GM21529 (cell line): ENCODE data around the gene TMBIM4.
"Not testable (repeated sequence)": the region's sequence is repeated elsewhere in the genome, so short reads cannot be mapped to it uniquely, and the experiment has no call there.

ENCODE experiments used
- ATAC-seq: cut with Tn5 transposase; IDR thresholded peaks from one replicate; pipeline ENCODE4 v1.9.1; 2021; ENCODE audit not compliant: unreplicated experiment

TMBIM4 gene

GRCh38 chr12:66187036-66187435, 17.2 kb upstream of the TMBIM4 start:
- ATAC-seq = no peak

GRCh38 chr12:66184822-66185221, 15.0 kb upstream of the TMBIM4 start:
- ATAC-seq = not testable (repeated sequence)

GRCh38 chr12:66182956-66183355, 13.2 kb upstream of the TMBIM4 start:
- ATAC-seq = no peak

GRCh38 chr12:66176105-66176900, 6.5 kb upstream of the TMBIM4 start:
- no peak for ATAC-seq

GRCh38 chr12:66174391-66175325, 4.9 kb upstream of the TMBIM4 start:
- ATAC-seq = not testable (repeated sequence)

- no peak for ATAC-seq
These were observed 810 bp upstream of the TMBIM4 start for GRCh38 chr12:66170606-66171005.

- no peak for ATAC-seq
These were observed 1.4 kb downstream of the TMBIM4 start for GRCh38 chr12:66168410-66168809.

GRCh38 chr12:66166561-66166960, 3.2 kb downstream of the TMBIM4 start:
- ATAC-seq = no peak

- ATAC-seq = no peak
These were observed 4.7 kb downstream of the TMBIM4 start for GRCh38 chr12:66165141-66165540.

GRCh38 chr12:66164349-66164821, 5.4 kb downstream of the TMBIM4 start:
- no peak for ATAC-seq

GRCh38 chr12:66163289-66163688, 6.5 kb downstream of the TMBIM4 start:
- no peak for ATAC-seq

GRCh38 chr12:66162701-66163100, 7.1 kb downstream of the TMBIM4 start:
- ATAC-seq = no peak

- no peak for ATAC-seq
These were observed 9.1 kb downstream of the TMBIM4 start for GRCh38 chr12:66160704-66161103.

- ATAC-seq = no peak
These were observed 10.7 kb downstream of the TMBIM4 start for GRCh38 chr12:66159123-66159522.

- ATAC-seq = no peak
These were observed 13.1 kb downstream of the TMBIM4 start for GRCh38 chr12:66156654-66157053.

- ATAC-seq = no peak
These were observed 15.0 kb downstream of the TMBIM4 start for GRCh38 chr12:66154776-66155175.

- no peak for ATAC-seq
These were observed 17.1 kb downstream of the TMBIM4 start for GRCh38 chr12:66152732-66153131.

GRCh38 chr12:66149702-66150398, 19.9 kb downstream of the TMBIM4 start:
- no peak for ATAC-seq

GRCh38 chr12:66144791-66145754, 24.7 kb downstream of the TMBIM4 start:
- no peak for ATAC-seq

GRCh38 chr12:66143868-66144267, 25.9 kb downstream of the TMBIM4 start:
- no peak for ATAC-seq
